H1 (cell line): ENCODE measurements around the gene RBSN. TPM values are rescaled to one million over a fixed set of nuclear protein-coding genes. Genes with fewer than 3 reads are reported as not detected.

ENCODE experiments used
- CTCF ChIA-PET: fragments of 300-600 bp; sonication (Branson Sonifier 250); formaldehyde crosslinking; loops from one replicate; lab custom pipeline; 2021; ENCODE audit not compliant: partially characterized antibody; lab: Charles Lee
- POLR2A ChIA-PET: fragments of 300-600 bp; sonication (Branson Sonifier 250); formaldehyde crosslinking; loops from one replicate; lab custom pipeline; 2021; ENCODE audit warnings: inconsistent platforms; ENCODE audit not compliant: partially characterized antibody; lab: Charles Lee
- DNase-seq, 2 experiments: peaks; one replicate each; pipeline versions ENCODE4 v3.0.0 to v3.0.0-alpha.2; 2010 to 2022; ENCODE audit warnings: low spot score in 2 of 2, low read depth in 1 of 2, mixed read lengths in 1 of 2
- FAIRE-seq: peaks from 2 replicates; lab custom pipeline; 2011; peaks lifted over from hg19 to GRCh38; lab: Jason Lieb, UNC
- H2AFZ ChIP-seq: 2 replicates; pipeline ENCODE4 v1.8.1; 2012; ENCODE audit warnings: low read length, inconsistent platforms
- H2AK5ac ChIP-seq: 2 replicates; pipeline ENCODE4 v1.6.1; 2013; ENCODE audit warnings: low read depth, low read length
- H2BK120ac ChIP-seq: replicated peaks from 2 replicates; pipeline ENCODE3; 2013; ENCODE audit warnings: low read depth, low read length, inconsistent platforms
- H2BK12ac ChIP-seq: 2 replicates; pipeline ENCODE4 v1.6.1; 2013; ENCODE audit warnings: low read depth, low read length
- H2BK15ac ChIP-seq: 2 replicates; pipeline ENCODE4 v1.6.1; 2013; ENCODE audit warnings: low read length
- H2BK20ac ChIP-seq: 2 replicates; pipeline ENCODE4 v1.6.1; 2013; ENCODE audit warnings: low read length
- H2BK5ac ChIP-seq: 2 replicates; pipeline ENCODE4 v1.6.1; 2013; ENCODE audit warnings: low read depth, low read length
- H3K14ac ChIP-seq: 2 replicates; pipeline ENCODE4 v1.6.1; 2013; ENCODE audit warnings: inconsistent platforms; ENCODE audit not compliant: insufficient read length
- H3K18ac ChIP-seq: 2 replicates; pipeline ENCODE4 v1.6.1; 2013; ENCODE audit warnings: low read length; ENCODE audit errors: extremely low read depth
- H3K23ac ChIP-seq: 2 replicates; pipeline ENCODE4 v1.6.1; 2013; ENCODE audit warnings: inconsistent platforms; ENCODE audit not compliant: insufficient read length
- H3K23me2 ChIP-seq: 2 replicates; pipeline ENCODE4 v1.6.1; 2013; ENCODE audit warnings: low read depth, low read length
- H3K27ac ChIP-seq: 2 replicates; pipeline ENCODE4 v1.6.1; 2011; ENCODE audit warnings: low read depth, low read length, inconsistent platforms
- H3K27me3 ChIP-seq, 4 experiments: replicated peaks in 1 of 4; 1 replicate in 1 of 4; 2 replicates in 3 of 4; pipeline versions ENCODE4 v1.6.1 to v1.8.1; 2011 to 2013; ENCODE audit warnings: low read length in 3 of 4, mild to moderate bottlenecking in 3 of 4, inconsistent platforms in 2 of 4, mixed read lengths in 2 of 4, moderate library complexity in 1 of 4; ENCODE audit not compliant: control insufficient read depth in 3 of 4, insufficient read depth in 3 of 4; ENCODE audit errors: extremely low read depth in 1 of 4
- H3K36me3 ChIP-seq, 4 experiments: 2 replicates each; pipeline versions ENCODE4 v1.6.1 to v1.8.1; 2011 to 2013; ENCODE audit warnings: mild to moderate bottlenecking in 4 of 4, low read length in 3 of 4, moderate library complexity in 2 of 4, control low read depth in 1 of 4, inconsistent platforms in 1 of 4; ENCODE audit not compliant: insufficient read depth in 4 of 4, control insufficient read depth in 2 of 4
- H3K4ac ChIP-seq: replicated peaks from 2 replicates; pipeline ENCODE3; 2013; ENCODE audit warnings: low read length, low read depth, mixed read lengths, inconsistent platforms; ENCODE audit not compliant: insufficient read length
- H3K4me1 ChIP-seq, 4 experiments: replicated peaks in 1 of 4; 1 replicate in 1 of 4; 2 replicates in 3 of 4; pipeline versions ENCODE4 v1.6.1 to v1.8.1; 2011 to 2013; ENCODE audit warnings: low read length in 3 of 4, inconsistent platforms in 2 of 4, mixed read lengths in 1 of 4; ENCODE audit not compliant: insufficient read depth in 4 of 4, control insufficient read depth in 3 of 4
- H3K4me2 ChIP-seq, 2 experiments: 2 replicates each; pipeline versions ENCODE4 v1.6.1 to v1.8.1; 2011 to 2013; ENCODE audit warnings: low read depth in 2 of 2, low read length in 2 of 2, control low read depth in 1 of 2, inconsistent platforms in 1 of 2, mild to moderate bottlenecking in 1 of 2; ENCODE audit not compliant: insufficient read depth in 1 of 2
- H3K4me3 ChIP-seq, 4 experiments: fragments of 200-600, 300-600 bp in 1 of 4; sonication (generic), shearing (Covaris generic), sonication (Bioruptor Twin) in 1 of 4; 2 replicates each; pipeline versions ENCODE4 v1.5.1 to v1.8.1; 2011 to 2016; ENCODE audit warnings: low read length in 4 of 4, low read depth in 3 of 4, control low read depth in 2 of 4, inconsistent platforms in 2 of 4, mild to moderate bottlenecking in 2 of 4, mixed read lengths in 1 of 4, moderate library complexity in 1 of 4; ENCODE audit not compliant: insufficient read depth in 2 of 4; ENCODE audit errors: extremely low read depth in 1 of 4
- H3K56ac ChIP-seq: replicated peaks from 2 replicates; pipeline ENCODE3; 2013; ENCODE audit warnings: low read depth, mild to moderate bottlenecking, mixed read lengths, low read length, inconsistent platforms; ENCODE audit not compliant: insufficient read length
- H3K79me1 ChIP-seq: 2 replicates; pipeline ENCODE4 v1.6.1; 2013; ENCODE audit warnings: low read depth, low read length, control low read depth
- H3K79me2 ChIP-seq, 2 experiments: 2 replicates each; pipeline versions ENCODE4 v1.6.1 to v1.8.1; 2012 to 2013; ENCODE audit warnings: low read length in 2 of 2, mild to moderate bottlenecking in 2 of 2, inconsistent platforms in 1 of 2; ENCODE audit not compliant: insufficient read depth in 2 of 2, control insufficient read depth in 1 of 2
- H3K9ac ChIP-seq, 4 experiments: replicated peaks in 1 of 4; 1 replicate in 1 of 4; 2 replicates in 3 of 4; pipeline versions ENCODE4 v1.6.1 to v1.8.1; 2011 to 2013; ENCODE audit warnings: low read depth in 3 of 4, low read length in 3 of 4, control low read depth in 2 of 4, mild to moderate bottlenecking in 2 of 4, moderate library complexity in 2 of 4, inconsistent platforms in 1 of 4; ENCODE audit errors: extremely low read depth in 1 of 4
- H3K9me3 ChIP-seq, 2 experiments: 2 replicates each; pipeline versions ENCODE4 v1.6.1 to v1.8.1; 2012 to 2013; ENCODE audit warnings: mild to moderate bottlenecking in 2 of 2, moderate library complexity in 2 of 2, control low read depth in 1 of 2, inconsistent platforms in 1 of 2, low read depth in 1 of 2, low read length in 1 of 2, mixed read lengths in 1 of 2; ENCODE audit not compliant: insufficient read depth in 2 of 2
- H4K20me1 ChIP-seq, 2 experiments: replicated peaks in 1 of 2; 2 replicates each; pipeline versions ENCODE3 to v1.8.1; 2011 to 2013; ENCODE audit warnings: inconsistent platforms in 2 of 2, low read length in 2 of 2, mild to moderate bottlenecking in 1 of 2; ENCODE audit not compliant: insufficient read depth in 2 of 2, control insufficient read depth in 1 of 2
- H4K5ac ChIP-seq: 2 replicates; pipeline ENCODE4 v1.6.1; 2013; ENCODE audit warnings: low read length, low read depth, mixed read lengths, inconsistent platforms; ENCODE audit not compliant: insufficient read length
- H4K8ac ChIP-seq: 2 replicates; pipeline ENCODE4 v1.8.0; 2013; ENCODE audit warnings: mild to moderate bottlenecking, moderate library complexity, low read length, inconsistent platforms; ENCODE audit not compliant: insufficient read depth; ENCODE audit errors: extremely low read depth
- H4K91ac ChIP-seq: replicated peaks from 2 replicates; pipeline ENCODE3; 2013; ENCODE audit warnings: low read length, mixed read lengths, inconsistent platforms; ENCODE audit not compliant: insufficient read length
- BACH1 ChIP-seq: IDR thresholded peaks from 2 replicates; pipeline ENCODE4 v1.6.1; 2012; ENCODE audit warnings: low read length, improper control_type of control experiment
- EP300 ChIP-seq, 2 experiments: IDR thresholded peaks; 1 replicate in 1 of 2; 2 replicates in 1 of 2; pipeline ENCODE4 v1.6.1; 2011 to 2012; ENCODE audit warnings: low read depth in 2 of 2, low read length in 2 of 2, mild to moderate bottlenecking in 2 of 2, borderline replicate concordance in 1 of 2, inconsistent platforms in 1 of 2, moderate library complexity in 1 of 2
- MAFK ChIP-seq: IDR thresholded peaks from 2 replicates; pipeline ENCODE4 v1.6.1; 2012; ENCODE audit warnings: low read depth, mild to moderate bottlenecking, improper control_type of control experiment, low read length
- NANOG ChIP-seq: IDR thresholded peaks from 2 replicates; pipeline ENCODE4 v1.6.1; 2011; ENCODE audit warnings: low read length, low read depth, mild to moderate bottlenecking, inconsistent platforms; ENCODE audit not compliant: insufficient read depth, poor library complexity, severe bottlenecking
- NRF1 ChIP-seq: IDR thresholded peaks from 2 replicates; pipeline ENCODE4 v1.6.1; 2011; ENCODE audit warnings: mild to moderate bottlenecking, low read depth, low read length, improper control_type of control experiment
- POLR2AphosphoS5 ChIP-seq: IDR thresholded peaks from 2 replicates; pipeline ENCODE4 v1.6.1; 2011; ENCODE audit warnings: low read depth, low read length
- RXRA ChIP-seq: IDR thresholded peaks from 2 replicates; pipeline ENCODE4 v1.6.1; 2011; ENCODE audit warnings: low read depth, mild to moderate bottlenecking, low read length, moderate library complexity; ENCODE audit not compliant: insufficient read depth
- SAP30 ChIP-seq: fragments of 300-600 bp; sonication (generic); IDR thresholded peaks from 2 replicates; pipeline ENCODE4 v1.7.1; 2012; ENCODE audit warnings: low read length, moderate library complexity, mild to moderate bottlenecking, inconsistent platforms; ENCODE audit not compliant: insufficient read depth, insufficient replicate concordance
- SIX5 ChIP-seq: IDR thresholded peaks from 2 replicates; pipeline ENCODE4 v1.6.1; 2011; ENCODE audit warnings: mild to moderate bottlenecking, low read depth, low read length
- SP4 ChIP-seq: IDR thresholded peaks from 2 replicates; pipeline ENCODE4 v1.6.1; 2012; ENCODE audit warnings: low read length, inconsistent platforms
- TBP ChIP-seq: IDR thresholded peaks from 2 replicates; pipeline ENCODE4 v1.6.1; 2011; ENCODE audit warnings: low read depth, low read length, improper control_type of control experiment
- USF2 ChIP-seq: IDR thresholded peaks from 2 replicates; pipeline ENCODE4 v1.6.1; 2011; ENCODE audit warnings: low read length, improper control_type of control experiment
- WGBS, 2 experiments: shearing (Covaris generic) in 1 of 2; methylation state at CpG; one replicate each; pipeline versions ENCODE4 v1.1.6 to v1.1.7; 2013 to 2015; ENCODE audit warnings: low lambda C conversion rate in 2 of 2, mixed read lengths in 2 of 2, inconsistent platforms in 1 of 2, low coverage in 1 of 2, missing lambda C conversion rate in 1 of 2; ENCODE audit not compliant: insufficient replicate concordance in 2 of 2, insufficient coverage in 1 of 2, insufficient read length in 1 of 2; ENCODE audit errors: extremely low coverage in 1 of 2, missing lambda C conversion rate in 1 of 2; 5-methylcytosine and 5-hydroxymethylcytosine counted together
- polyA plus RNA-seq, 7 experiments: library from polyadenylated mRNA; depleted of rRNA in 3 of 7; stranded (reverse) in 5 of 7; unstranded in 2 of 7; fragments of >200 nt in 5 of 7; fragments of 200-250 nt in 2 of 7; gene quantifications; 1 replicate in 5 of 7; 2 replicates in 1 of 7; 4 replicates in 1 of 7; pipeline versions ENCODE4 v1.2.1 to v1.2.3, GENCODE V29; 2011 to 2013; ENCODE audit warnings: missing spikeins in 2 of 7, mixed read lengths in 2 of 7
- total RNA-seq: library from RNA; stranded (reverse); fragmentation: NEBNext Ultra II Directional; extraction: Animal tissue kit (Norgen Biotek cat#: 25700); gene quantifications from 2 replicates; pipeline ENCODE4 v1.2.1, GENCODE V29; 2021

Gene RBSN
- total and polyA plus RNA-seq, 2 of the 8 experiments (the other 6 are each of a cell fraction or from before 2014, with no cell fraction given) = 5.9 to 20.0 TPM

- no peak overlapping the region for H4K91ac ChIP-seq
- DNase-seq = no peak
- no peak overlapping the region; the same call in 1 of the 2 replicates for H2BK5ac ChIP-seq
- no peak overlapping the region for H4K5ac ChIP-seq
- H2BK15ac ChIP-seq = no peak overlapping the region
- H3K4me2 ChIP-seq = peak overlapping the region; percentile 83 to 88
- TF ChIP-seq EP300 (IDR thresholded peaks at IDR 0.05; ENCODE audit: borderline replicate concordance in 1 of 2, low read depth in 2 of 2, low read length in 2 of 2) = no peak
- no peak for TF ChIP-seq BACH1
- no peak for TF ChIP-seq USF2
- TF ChIP-seq SAP30 = no peak
- TF ChIP-seq NRF1 = no peak
- no peak for TF ChIP-seq MAFK
- no peak for TF ChIP-seq RXRA
- no peak for TF ChIP-seq TBP
- TF ChIP-seq SP4 = no peak
- TF ChIP-seq POLR2AphosphoS5 = no peak
- no peak for TF ChIP-seq NANOG
- no peak for TF ChIP-seq SIX5
- H3K18ac ChIP-seq = no peak overlapping the region
- no peak overlapping the region for H2AFZ ChIP-seq
- H3K4me3 ChIP-seq = peak overlapping the region; percentile 81 to 97 (median 89)
- H3K9me3 ChIP-seq = no peaks in the 10 kb centered on the region; a peak in 1 of 4 replicates
- peaks cover 7% of the 10 kb centered on the region; the same call in 1 of the 2 replicates for H3K23me2 ChIP-seq
- H2BK12ac ChIP-seq = no peak overlapping the region
- no peak overlapping the region for H3K23ac ChIP-seq
- H3K27me3 ChIP-seq = no peaks in the 10 kb centered on the region
- no peak overlapping the region; the same call in 1 of the 2 replicates for H3K27ac ChIP-seq
- peaks cover 12% of the 10 kb centered on the region for H3K79me1 ChIP-seq
- H2BK120ac ChIP-seq = no peak overlapping the region
- H3K4me1 ChIP-seq = peaks cover 0 to 11% (median 6%) of the 10 kb centered on the region in 4 experiments; a peak in 5 of 7 replicates
- FAIRE-seq = no peak
- H3K14ac ChIP-seq = no peak overlapping the region
- peaks cover 9 to 33% of the 10 kb centered on the region in 2 experiments; a peak in 3 of 4 replicates for H3K79me2 ChIP-seq
- H3K36me3 ChIP-seq = peaks cover 0 to 4% (median 1%) of the 10 kb centered on the region in 4 experiments; a peak in 3 of 8 replicates
- H4K8ac ChIP-seq = peak overlapping the region; percentile 97
- H2BK20ac ChIP-seq = no peak overlapping the region
- H4K20me1 ChIP-seq = peaks cover 0 to 5% of the 10 kb centered on the region in 2 experiments
- H3K4ac ChIP-seq = no peak overlapping the region
- POLR2A ChIA-PET = interaction anchor here (0.8 to 4.0 kb wide), 6 partner anchors 9 to 116 kb away, joined by 3 to 17 read pairs (median 4); no protein-coding TSS in a partner anchor
- no peak overlapping the region for H3K56ac ChIP-seq
- WGBS, 2 experiments = 12% methylated on average over 25 of the region's 25 CpGs; no CpG with 5 or more reads in 1 of the 2 experiments
- peak overlapping the region; percentile 70 to 95 (median 92) for H3K9ac ChIP-seq
- no peak overlapping the region for H2AK5ac ChIP-seq
- CTCF ChIA-PET = interaction anchor here (0.8 to 2.0 kb wide), 4 partner anchors 9 to 75 kb away, joined by 3 to 11 read pairs (median 5); partner anchors contain the start of gene RBSN
These were observed 34.6 kb downstream of the RBSN start for GRCh38 chr3:15064299-15064834.
